RWPE2 (cell line): ENCODE measurements around the gene REX1BD.
"Not testable (repeated sequence)": the region's sequence is repeated elsewhere in the genome, so short reads cannot be mapped to it uniquely, and the experiment has no call there.

Source experiments
- ATAC-seq: fragments of 200-7000 bp; cut with Tn5 transposase; 3 replicates; pipeline ENCODE4 v1.9.1; 2021; ENCODE audit warnings: low read depth
- DNase-seq: peaks from one replicate; pipeline ENCODE4 v3.0.0-alpha.2; 2020; ENCODE audit warnings: low spot score
- H3K27ac ChIP-seq: fragments of 450-650 bp; 2 replicates; pipeline ENCODE4 v1.5.1; 2017; ENCODE audit warnings: mild to moderate bottlenecking; ENCODE audit not compliant: poor library complexity, severe bottlenecking
- H3K27me3 ChIP-seq: fragments of 250-450 bp; sonication (Bioruptor Pico); 2 replicates; pipeline ENCODE4 v1.5.1; 2021; ENCODE audit warnings: mild to moderate bottlenecking, moderate library complexity; ENCODE audit not compliant: insufficient read depth, poor library complexity, severe bottlenecking
- H3K36me3 ChIP-seq: fragments of 250-450 bp; sonication (Bioruptor Pico); 2 replicates; pipeline ENCODE4 v1.5.1; 2020; ENCODE audit warnings: low read depth, mild to moderate bottlenecking, moderate library complexity
- H3K4me1 ChIP-seq: fragments of 250-450 bp; sonication (Bioruptor Pico); 2 replicates; pipeline ENCODE4 v1.5.1; 2021; ENCODE audit warnings: mild to moderate bottlenecking, moderate library complexity; ENCODE audit not compliant: insufficient read depth, poor library complexity, severe bottlenecking
- H3K4me3 ChIP-seq: fragments of 250-450 bp; sonication (Bioruptor Pico); 2 replicates; pipeline ENCODE4 v1.5.1; 2021; ENCODE audit warnings: mild to moderate bottlenecking, moderate library complexity; ENCODE audit not compliant: severe bottlenecking
- H3K9me3 ChIP-seq: fragments of 250-450 bp; sonication (Bioruptor Pico); 2 replicates; pipeline ENCODE4 v1.5.1; 2021; ENCODE audit warnings: mild to moderate bottlenecking, moderate library complexity; ENCODE audit not compliant: severe bottlenecking
- TF ChIP-seq, protein P1 (sequence below): fragments of 450-650 bp; IDR thresholded peaks from one replicate; pipeline ENCODE4 v1.5.1; 2017; ENCODE audit warnings: mild to moderate bottlenecking, moderate library complexity; ENCODE audit not compliant: poor library complexity, severe bottlenecking

Gene REX1BD

GRCh38 chr19:18588611-18589379, at the start of gene REX1BD:
Gene REX1BD, plus strand, starts transcription at chr19:18588798. Its CDS starts 4 bp downstream, at chr19:18588802.
- Histone ChIP-seq H3K4me3 (peak within 1 kb of the TSS; percentile 63), H3K27me3 (no peaks in the 10 kb centered on the region), H3K36me3 (peaks cover 8% of the 10 kb centered on the region; the same call in 1 of the 2 replicates), H3K27ac (peak within 1 kb of the TSS; percentile 79), H3K4me1 (peaks cover 5% of the 10 kb centered on the region), H3K9me3 (no peaks in the 10 kb centered on the region)
- TF ChIP-seq, protein P1, sequence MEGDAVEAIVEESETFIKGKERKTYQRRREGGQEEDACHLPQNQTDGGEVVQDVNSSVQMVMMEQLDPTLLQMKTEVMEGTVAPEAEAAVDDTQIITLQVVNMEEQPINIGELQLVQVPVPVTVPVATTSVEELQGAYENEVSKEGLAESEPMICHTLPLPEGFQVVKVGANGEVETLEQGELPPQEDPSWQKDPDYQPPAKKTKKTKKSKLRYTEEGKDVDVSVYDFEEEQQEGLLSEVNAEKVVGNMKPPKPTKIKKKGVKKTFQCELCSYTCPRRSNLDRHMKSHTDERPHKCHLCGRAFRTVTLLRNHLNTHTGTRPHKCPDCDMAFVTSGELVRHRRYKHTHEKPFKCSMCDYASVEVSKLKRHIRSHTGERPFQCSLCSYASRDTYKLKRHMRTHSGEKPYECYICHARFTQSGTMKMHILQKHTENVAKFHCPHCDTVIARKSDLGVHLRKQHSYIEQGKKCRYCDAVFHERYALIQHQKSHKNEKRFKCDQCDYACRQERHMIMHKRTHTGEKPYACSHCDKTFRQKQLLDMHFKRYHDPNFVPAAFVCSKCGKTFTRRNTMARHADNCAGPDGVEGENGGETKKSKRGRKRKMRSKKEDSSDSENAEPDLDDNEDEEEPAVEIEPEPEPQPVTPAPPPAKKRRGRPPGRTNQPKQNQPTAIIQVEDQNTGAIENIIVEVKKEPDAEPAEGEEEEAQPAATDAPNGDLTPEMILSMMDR, result peak; percentile 95
- ATAC-seq (peak; percentile 71), DNase-seq (peak; percentile 83)

DNA sequence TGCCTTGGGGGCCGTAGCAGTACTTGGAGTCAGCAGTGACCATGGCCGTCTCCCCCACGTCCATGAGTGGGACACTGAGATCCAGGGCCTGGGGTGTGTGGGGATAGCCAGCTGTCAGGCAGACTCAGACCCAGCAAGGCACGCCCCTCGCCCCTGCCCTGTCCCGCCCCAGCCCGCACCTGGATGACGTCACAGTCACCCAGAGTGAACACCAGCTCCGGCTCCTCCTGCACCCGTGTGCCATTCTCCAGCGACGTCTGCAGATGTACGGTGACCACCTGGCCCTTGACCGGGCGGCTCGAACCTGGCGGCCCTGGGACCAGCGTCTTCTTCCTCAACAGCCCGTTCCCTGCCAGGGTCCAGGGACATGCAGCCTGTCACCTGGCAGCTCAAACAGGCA, 49.2 kb upstream of the REX1BD start:
- DNase-seq, result no peak

GRCh38 chr19:18540200-18540599, 48.4 kb upstream of the REX1BD start:
- ATAC-seq, DNase-seq: not testable (repeated sequence)
- H3K36me3 ChIP-seq, result peaks cover 45% of the 10 kb centered on the region

More for the DNA sequence above, 49.2 kb upstream of the REX1BD start:
- no peak for ATAC-seq
- Histone ChIP-seq H3K4me1 (no peaks in the 10 kb centered on the region), H3K4me3 (no peak overlapping the region), H3K27me3 (no peaks in the 10 kb centered on the region), H3K27ac (no peak overlapping the region), H3K9me3 (no peaks in the 10 kb centered on the region), H3K36me3 (peaks cover 50% of the 10 kb centered on the region)
- TF ChIP-seq, protein P1, result no peak

GRCh38 chr19:18541258-18541991, 47.2 kb upstream of the REX1BD start:
- ATAC-seq (no peak), DNase-seq (no peak)
- Histone ChIP-seq H3K4me3 (peak overlapping the region; percentile 53), H3K27me3 (no peaks in the 10 kb centered on the region), H3K4me1 (no peaks in the 10 kb centered on the region), H3K36me3 (peaks cover 39% of the 10 kb centered on the region), H3K9me3 (no peaks in the 10 kb centered on the region), H3K27ac (no peak overlapping the region)
- TF ChIP-seq, protein P1, result no peak

More at GRCh38 chr19:18540200-18540599, 48.4 kb upstream of the REX1BD start:
- H3K4me3 ChIP-seq, H3K27ac ChIP-seq, H3K4me1 ChIP-seq, H3K9me3 ChIP-seq, H3K27me3 ChIP-seq: not testable (repeated sequence)

- Histone ChIP-seq H3K27ac (peak overlapping the region; percentile 78), H3K36me3 (peaks cover 30% of the 10 kb centered on the region), H3K4me1 (no peaks in the 10 kb centered on the region), H3K4me3 (peak overlapping the region; percentile 53), H3K9me3 (no peaks in the 10 kb centered on the region), H3K27me3 (no peaks in the 10 kb centered on the region)
- TF ChIP-seq, protein P1, result no peak
- DNase-seq (no peak), ATAC-seq (no peak)
These were observed 46.3 kb upstream of the REX1BD start for GRCh38 chr19:18541992-18542940.
